ENCODE measurements around the gene RAB42. TPM values are rescaled to one million over a fixed set of nuclear protein-coding genes. Genes with fewer than 3 reads are reported as not detected.

The RAB42 gene
- total and polyA plus RNA-seq, 2 of the 8 experiments (the other 6 are each of a cell fraction or from before 2014, with no cell fraction given): 12.5 to 16.6 TPM

GRCh38 chr1:28644494-28644893 is 52.4 kb downstream of the RAB42 start:
- no peak overlapping the region for H3K18ac ChIP-seq (ENCODE audit: extremely low read depth, low read length)
- no peaks in the 10 kb centered on the region for H3K79me1 ChIP-seq (ENCODE audit: low read depth, low read length)
- no peaks in the 10 kb centered on the region for H3K36me3 ChIP-seq (ENCODE audit: control insufficient read depth in 2 of 4, insufficient read depth in 4 of 4, low read length in 3 of 4)
- no peak for FAIRE-seq
- no peak overlapping the region for H3K9ac ChIP-seq (replicated peaks in 1 of 4; ENCODE audit: extremely low read depth in 1 of 4, low read depth in 3 of 4, low read length in 3 of 4)
- H2BK15ac ChIP-seq (ENCODE audit: low read length): peak overlapping the region; percentile 0; the same call in 1 of the 2 replicates
- H3K4ac ChIP-seq (replicated peaks; ENCODE audit: insufficient read length, low read depth, low read length): no peak overlapping the region
- H3K9me3 ChIP-seq (ENCODE audit: insufficient read depth in 2 of 2, low read depth in 1 of 2, low read length in 1 of 2): no peaks in the 10 kb centered on the region
- no peak for DNase-seq (ENCODE audit: low read depth in 1 of 2, low spot score in 2 of 2)
- peaks cover 0 to 5% (median 4%) of the 10 kb centered on the region in 4 experiments; a peak in 4 of 7 replicates for H3K4me1 ChIP-seq (replicated peaks in 1 of 4; ENCODE audit: control insufficient read depth in 3 of 4, insufficient read depth in 4 of 4, low read length in 3 of 4)
- H4K91ac ChIP-seq (replicated peaks; ENCODE audit: insufficient read length, low read length): no peak overlapping the region
- 79% methylated on average over 3 of the region's 3 CpGs; no CpG with 5 or more reads in 1 of the 2 experiments for WGBS, 2 experiments (ENCODE audit: extremely low coverage in 1 of 2, insufficient coverage in 1 of 2, insufficient read length in 1 of 2, insufficient replicate concordance in 2 of 2, low coverage in 1 of 2, low lambda C conversion rate in 2 of 2, missing lambda C conversion rate in 1 of 2)
- H4K5ac ChIP-seq (ENCODE audit: insufficient read length, low read depth, low read length): no peak overlapping the region
- no peak overlapping the region for H3K14ac ChIP-seq (ENCODE audit: insufficient read length)
- H4K20me1 ChIP-seq (replicated peaks in 1 of 2; ENCODE audit: control insufficient read depth in 1 of 2, insufficient read depth in 2 of 2, low read length in 2 of 2): no peaks in the 10 kb centered on the region
- H3K56ac ChIP-seq (replicated peaks; ENCODE audit: insufficient read length, low read depth, low read length): no peak overlapping the region
- H3K23ac ChIP-seq (ENCODE audit: insufficient read length): no peak overlapping the region
- 0 out of 2 replicates have a peak overlapping the region, but pooled peaks have one; percentile 53 for H2BK20ac ChIP-seq (ENCODE audit: low read length)
- POLR2A ChIA-PET (ENCODE audit: partially characterized antibody): interaction anchor here (0.6 to 9.3 kb wide), 11 partner anchors 8 to 1433 kb away, joined by 3 to 132 read pairs (median 7); partner anchors contain the start of genes GMEB1, PHACTR4, RCC1 and YTHDF2
- H3K27me3 ChIP-seq (replicated peaks in 1 of 4; ENCODE audit: control insufficient read depth in 3 of 4, extremely low read depth in 1 of 4, insufficient read depth in 3 of 4, low read length in 3 of 4): no peaks in the 10 kb centered on the region
- H3K23me2 ChIP-seq (ENCODE audit: low read depth, low read length): peaks cover 6% of the 10 kb centered on the region
- no peak overlapping the region for H2BK120ac ChIP-seq (replicated peaks; ENCODE audit: low read depth, low read length)
- CTCF ChIA-PET (ENCODE audit: partially characterized antibody): interaction anchor here (0.7 to 5.1 kb wide), 5 partner anchors 9 to 297 kb away, joined by 3 to 31 read pairs (median 3); partner anchors contain the start of gene YTHDF2
- no peak overlapping the region for H3K4me3 ChIP-seq (ENCODE audit: extremely low read depth in 1 of 4, insufficient read depth in 2 of 4, low read depth in 3 of 4, low read length in 4 of 4)
- no peak overlapping the region for H2BK5ac ChIP-seq (ENCODE audit: low read depth, low read length)
- H3K79me2 ChIP-seq (ENCODE audit: control insufficient read depth in 1 of 2, insufficient read depth in 2 of 2, low read length in 2 of 2): peaks cover 0 to 7% of the 10 kb centered on the region in 2 experiments; a peak in 2 of 4 replicates
- no peak overlapping the region for H3K4me2 ChIP-seq (ENCODE audit: insufficient read depth in 1 of 2, low read depth in 2 of 2, low read length in 2 of 2)
- no peak overlapping the region for H2BK12ac ChIP-seq (ENCODE audit: low read depth, low read length)
- H3K27ac ChIP-seq (ENCODE audit: low read depth, low read length): no peak overlapping the region
- H4K8ac ChIP-seq (ENCODE audit: extremely low read depth, insufficient read depth, low read length): no peak overlapping the region
- peak overlapping the region; percentile 26; the same call in 1 of the 2 replicates for H2AK5ac ChIP-seq (ENCODE audit: low read depth, low read length)
- H2AFZ ChIP-seq (ENCODE audit: low read length): no peak overlapping the region
- TF ChIP-seq KDM1A (IDR thresholded peaks at IDR 0.05; ENCODE audit: borderline replicate concordance, low read length) (no peak), ATF3 (IDR thresholded peaks at IDR 0.05; ENCODE audit: insufficient read depth, low read depth, low read length) (no peak), SRF (IDR thresholded peaks at IDR 0.05; ENCODE audit: low read depth, low read length) (no peak), PHF8 (conservative IDR thresholded peaks at IDR 0.05; ENCODE audit: low read depth, low read length) (no peak), SP4 (IDR thresholded peaks at IDR 0.05; ENCODE audit: low read length) (no peak), BACH1 (IDR thresholded peaks at IDR 0.05; ENCODE audit: low read length) (no peak), SAP30 (IDR thresholded peaks at IDR 0.05; ENCODE audit: insufficient read depth, insufficient replicate concordance, low read length) (no peak), SIN3A (conservative IDR thresholded peaks at IDR 0.05 in 1 of 2, IDR thresholded peaks at IDR 0.05 in 1 of 2; ENCODE audit: low read depth in 1 of 2, low read length in 2 of 2) (no peak), YY1 (IDR thresholded peaks at IDR 0.05; ENCODE audit: low read depth, low read length) (no peak), CBX8 (IDR thresholded peaks at IDR 0.05; ENCODE audit: borderline replicate concordance, low read depth, low read length) (no peak), FOSL1 (IDR thresholded peaks at IDR 0.05; ENCODE audit: insufficient read depth, low read depth, low read length) (no peak), HDAC6 (IDR thresholded peaks at IDR 0.05; ENCODE audit: low read depth, low read length) (no peak), EZH2 (IDR thresholded peaks at IDR 0.05; ENCODE audit: low read depth, low read length, severe bottlenecking) (no peak)
